Liver (tissue), 9 donors: Measurements from ENCODE around the gene EFR3B. TPM values are rescaled to one million over a fixed set of nuclear protein-coding genes. Genes with fewer than 3 reads are reported as not detected.

Source experiments
- DNase-seq: peaks from one replicate; pipeline ENCODE4 v3.0.0-alpha.2; 2017; ENCODE audit warnings: low spot score
- H3K27ac ChIP-seq, 2 donors: one replicate each; pipeline ENCODE4 v1.7.0; 2013; ENCODE audit warnings: inconsistent platforms in 2 of 2, low read length in 2 of 2, control low read depth in 1 of 2, low read depth in 1 of 2, mild to moderate bottlenecking in 1 of 2
- H3K27me3 ChIP-seq, 4 donors: one replicate each; pipeline versions ENCODE4 v1.6.1 to v1.7.0; 2013; ENCODE audit warnings: low read length in 3 of 4, inconsistent platforms in 1 of 4, mild to moderate bottlenecking in 1 of 4, moderate library complexity in 1 of 4; ENCODE audit not compliant: control insufficient read depth in 4 of 4, insufficient read depth in 4 of 4
- H3K36me3 ChIP-seq, 4 donors: one replicate each; pipeline versions ENCODE4 v1.6.1 to v1.7.0; 2013; ENCODE audit warnings: low read length in 3 of 4, mild to moderate bottlenecking in 3 of 4, low read depth in 1 of 4, moderate library complexity in 1 of 4; ENCODE audit not compliant: control insufficient read depth in 4 of 4, insufficient read depth in 3 of 4
- H3K4me1 ChIP-seq, 4 donors: one replicate each; pipeline versions ENCODE4 v1.6.1 to v1.7.0; 2013; ENCODE audit warnings: low read length in 3 of 4, mild to moderate bottlenecking in 3 of 4, moderate library complexity in 1 of 4; ENCODE audit not compliant: control insufficient read depth in 4 of 4, insufficient read depth in 4 of 4
- H3K4me3 ChIP-seq, 3 donors: one replicate each; pipeline versions ENCODE4 v1.6.1 to v1.7.0; 2013; ENCODE audit warnings: low read length in 3 of 3, control low read depth in 1 of 3, low read depth in 1 of 3, mild to moderate bottlenecking in 1 of 3
- H3K9ac ChIP-seq, 2 donors: one replicate each; pipeline ENCODE4 v1.7.0; 2013; ENCODE audit warnings: low read length in 2 of 2, mild to moderate bottlenecking in 2 of 2, moderate library complexity in 2 of 2, control low read depth in 1 of 2, low read depth in 1 of 2
- H3K9me3 ChIP-seq, 4 donors: one replicate each; pipeline versions ENCODE4 v1.6.1 to v1.7.0; 2013; ENCODE audit warnings: low read length in 3 of 4; ENCODE audit not compliant: control insufficient read depth in 4 of 4
- ATF3 ChIP-seq: IDR thresholded peaks from 2 replicates; pipeline ENCODE4 v1.6.1; 2016; ENCODE audit warnings: antibody characterized with exemption
- CTCF ChIP-seq: fragments of 150-350 bp; IDR thresholded peaks from 2 replicates; pipeline ENCODE4 v1.5.1; 2017; ENCODE audit warnings: improper control_type of control experiment, low read depth, low read length; ENCODE audit not compliant: missing input control
- EGR1 ChIP-seq, 2 donors: IDR thresholded peaks; 2 replicates each; pipeline ENCODE4 v1.6.1; 2016 to 2018; ENCODE audit warnings: antibody characterized with exemption in 2 of 2, low read depth in 2 of 2
- FOXA1 ChIP-seq: IDR thresholded peaks from 2 replicates; pipeline ENCODE4 v1.6.1; 2016; ENCODE audit warnings: antibody characterized with exemption
- FOXA2 ChIP-seq: IDR thresholded peaks from 2 replicates; pipeline ENCODE4 v1.6.1; 2016; ENCODE audit warnings: antibody characterized with exemption
- GABPA ChIP-seq, 2 donors: IDR thresholded peaks in 1 of 2; conservative IDR thresholded peaks in 1 of 2; 2 replicates each; pipeline ENCODE4 v1.6.1; 2016; ENCODE audit warnings: antibody characterized with exemption in 2 of 2, mild to moderate bottlenecking in 1 of 2, moderate library complexity in 1 of 2
- HNF4A ChIP-seq, 2 donors: conservative IDR thresholded peaks; 2 replicates each; pipeline ENCODE4 v1.6.1; 2016; ENCODE audit warnings: antibody characterized with exemption in 2 of 2, mild to moderate bottlenecking in 2 of 2
- HNF4G ChIP-seq: IDR thresholded peaks from 2 replicates; pipeline ENCODE4 v1.6.1; 2016; ENCODE audit warnings: antibody characterized with exemption
- JUND ChIP-seq, 2 donors: IDR thresholded peaks; 2 replicates each; pipeline ENCODE4 v1.6.1; 2016; ENCODE audit warnings: antibody characterized with exemption in 2 of 2
- MAX ChIP-seq: IDR thresholded peaks from 2 replicates; pipeline ENCODE4 v1.6.1; 2016; ENCODE audit warnings: antibody characterized with exemption
- NR2F2 ChIP-seq: IDR thresholded peaks from 2 replicates; pipeline ENCODE4 v1.6.1; 2016; ENCODE audit warnings: antibody characterized with exemption
- RAD21 ChIP-seq, 2 donors: IDR thresholded peaks; 2 replicates each; pipeline ENCODE4 v1.6.1; 2016; ENCODE audit warnings: antibody characterized with exemption in 2 of 2, mild to moderate bottlenecking in 2 of 2
- REST ChIP-seq: IDR thresholded peaks from 2 replicates; pipeline ENCODE4 v1.6.1; 2016; ENCODE audit warnings: antibody characterized with exemption, mild to moderate bottlenecking
- RXRA ChIP-seq, 2 donors: IDR thresholded peaks; 2 replicates each; pipeline ENCODE4 v1.6.1; 2017 to 2018; ENCODE audit warnings: antibody characterized with exemption in 2 of 2, mild to moderate bottlenecking in 1 of 2
- SP1 ChIP-seq: IDR thresholded peaks from 2 replicates; pipeline ENCODE4 v1.6.1; 2018; ENCODE audit warnings: antibody characterized with exemption, mild to moderate bottlenecking
- TAF1 ChIP-seq: conservative IDR thresholded peaks from 2 replicates; pipeline ENCODE4 v1.6.1; 2016; ENCODE audit warnings: antibody characterized with exemption, mild to moderate bottlenecking
- YY1 ChIP-seq: IDR thresholded peaks from 2 replicates; pipeline ENCODE4 v1.6.1; 2016; ENCODE audit warnings: antibody characterized with exemption, mild to moderate bottlenecking
- ZBTB33 ChIP-seq: IDR thresholded peaks from 2 replicates; pipeline ENCODE4 v1.6.1; 2016; ENCODE audit warnings: antibody characterized with exemption
- WGBS: extraction: QIAGEN DNeasy Blood & Tissue Kit; methylation state at CpG from one replicate; pipeline ENCODE4 v1.1.7; 2013; 5-methylcytosine and 5-hydroxymethylcytosine counted together
- polyA plus RNA-seq, 2 donors: library from polyadenylated mRNA; stranded (reverse) in 1 of 2; unstranded in 1 of 2; fragments of 200-250 nt in 1 of 2; fragments of >200 nt in 1 of 2; fragmentation: Nextera tagmentation in 1 of 2; extraction: Ambion mirVana in 1 of 2; gene quantifications; one replicate each; pipeline versions ENCODE4 v1.2.1 to v1.2.3, GENCODE V29; 2013 to 2015
- total RNA-seq, 2 donors: library from RNA; depleted of rRNA; stranded (reverse); fragments of >200 nt; gene quantifications; one replicate each; pipeline ENCODE4 v1.2.3, GENCODE V29; 2014
- donor health status: healthy.
- donor health status: healthy.
- donor health status: healthy.
- donor health status: healthy.
- donor health status: healthy.

Gene EFR3B
- total and polyA plus RNA-seq, 4 donors = 0.05 to 0.33 (median 0.23) TPM

- TF ChIP-seq GABPA (IDR thresholded peaks at IDR 0.05 in 1 of 2, conservative IDR thresholded peaks at IDR 0.05 in 1 of 2) = no peak
Observed at GRCh38 chr2:25044990-25045389, 3.1 kb downstream of the EFR3B start (continued).

- H3K9me3 ChIP-seq = no peaks in the 10 kb centered on the region
- no peaks in the 10 kb centered on the region for H3K36me3 ChIP-seq
- H3K9ac ChIP-seq = no peak overlapping the region
- H3K27ac ChIP-seq = no peak overlapping the region
- H3K27me3 ChIP-seq = no peaks in the 10 kb centered on the region
- no peak overlapping the region for H3K4me3 ChIP-seq
- DNase-seq = no peak
- H3K4me1 ChIP-seq = peaks cover 0 to 1% (median 0%) of the 10 kb centered on the region in 4 donors
- WGBS = 91% methylated on average over 4 of the region's 4 CpGs
- TF ChIP-seq HNF4A (conservative IDR thresholded peaks at IDR 0.05) (no peak), MAX (no peak), ZBTB33 (no peak), RXRA (IDR thresholded peaks at IDR 0.05) (no peak), ATF3 (no peak), TAF1 (no peak), EGR1 (IDR thresholded peaks at IDR 0.05; ENCODE audit: low read depth in 2 of 2) (no peak), HNF4G (no peak), GABPA (IDR thresholded peaks at IDR 0.05 in 1 of 2, conservative IDR thresholded peaks at IDR 0.05 in 1 of 2) (no peak), YY1 (no peak)
Observed at GRCh38 chr2:25049422-25049821, 7.5 kb downstream of the EFR3B start.

GRCh38 chr2:25050128-25050527 is 8.3 kb downstream of the EFR3B start:
- Histone ChIP-seq H3K27ac (no peak overlapping the region), H3K9me3 (no peaks in the 10 kb centered on the region), H3K27me3 (no peaks in the 10 kb centered on the region), H3K4me3 (no peak overlapping the region), H3K4me1 (peaks cover 0 to 1% (median 0%) of the 10 kb centered on the region in 4 donors), H3K36me3 (no peaks in the 10 kb centered on the region), H3K9ac (no peak overlapping the region)
- DNase-seq = no peak
- TF ChIP-seq TAF1 = no peak
- no peak for TF ChIP-seq GABPA (IDR thresholded peaks at IDR 0.05 in 1 of 2, conservative IDR thresholded peaks at IDR 0.05 in 1 of 2)
- TF ChIP-seq REST = no peak
- TF ChIP-seq YY1 = no peak
- TF ChIP-seq NR2F2 = no peak
- TF ChIP-seq RXRA (IDR thresholded peaks at IDR 0.05) = no peak
- no peak for TF ChIP-seq CTCF
- TF ChIP-seq MAX = no peak
- no peak for TF ChIP-seq EGR1 (IDR thresholded peaks at IDR 0.05; ENCODE audit: low read depth in 2 of 2)
- no peak for TF ChIP-seq FOXA2
- no peak for TF ChIP-seq ATF3
- TF ChIP-seq JUND (IDR thresholded peaks at IDR 0.05) = no peak
- TF ChIP-seq FOXA1 = no peak
- no peak for TF ChIP-seq HNF4G
- no peak for TF ChIP-seq HNF4A (conservative IDR thresholded peaks at IDR 0.05)
- TF ChIP-seq ZBTB33 = no peak
- no peak for TF ChIP-seq SP1
- no peak for TF ChIP-seq RAD21 (IDR thresholded peaks at IDR 0.05)
